IMR-90 (cell line): ENCODE measurements around the gene DBF4B. TPM values are rescaled to one million over a fixed set of nuclear protein-coding genes. Genes with fewer than 3 reads are reported as not detected.

ENCODE experiments used
- ATAC-seq: fragments of 200-7000 bp; cut with Tn5 transposase; 2 replicates; pipeline ENCODE4 v1.9.1; 2020; ENCODE audit warnings: low read depth, mild to moderate bottlenecking, moderate library complexity
- BruUV-seq: library from RNA; stranded (reverse); fragments of 400-500 nt; replicated peaks from 2 replicates; lab custom pipeline; 2021; lab: Mats Ljungman, UMichigan
- CTCF ChIA-PET: fragments of 300-600 bp; formaldehyde crosslinking; extraction: SDS; loops from one replicate; lab custom pipeline; 2021; ENCODE audit warnings: antibody characterized with exemption; lab: Yijun Ruan, JAX
- POLR2A ChIA-PET: fragments of 300-600 bp; sonication (Branson Sonifier 250); formaldehyde crosslinking; loops from one replicate; lab custom pipeline; 2022; ENCODE audit warnings: antibody characterized with exemption; ENCODE audit not compliant: unreplicated experiment; lab: Charles Lee
- DNase-seq: peaks from one replicate; pipeline ENCODE4 v3.0.0; 2013
- H2AFZ ChIP-seq: replicated peaks from 2 replicates; pipeline ENCODE3; 2013; ENCODE audit warnings: low read length, mild to moderate bottlenecking; ENCODE audit not compliant: poor library complexity
- H2AK5ac ChIP-seq: 2 replicates; pipeline ENCODE4 v1.6.1; 2013; ENCODE audit warnings: low read depth, low read length, inconsistent platforms
- H2AK9ac ChIP-seq: replicated peaks from 2 replicates; pipeline ENCODE3; 2013; ENCODE audit warnings: mild to moderate bottlenecking, low read depth, low read length, moderate library complexity; ENCODE audit not compliant: poor library complexity
- H2BK120ac ChIP-seq: 2 replicates; pipeline ENCODE4 v1.6.1; 2013; ENCODE audit warnings: low read depth, low read length, inconsistent platforms
- H2BK15ac ChIP-seq: 3 replicates; pipeline ENCODE4 v1.6.1; 2013; ENCODE audit warnings: low read depth, low read length, inconsistent platforms
- H2BK20ac ChIP-seq: 2 replicates; pipeline ENCODE4 v1.6.1; 2013; ENCODE audit warnings: low read depth, mild to moderate bottlenecking, inconsistent platforms, low read length, moderate library complexity
- H2BK5ac ChIP-seq: 2 replicates; pipeline ENCODE4 v1.6.1; 2013; ENCODE audit warnings: mild to moderate bottlenecking, low read depth, low read length, inconsistent platforms; ENCODE audit not compliant: poor library complexity, severe bottlenecking
- H3K14ac ChIP-seq: replicated peaks from 2 replicates; pipeline ENCODE4 v1.6.1; 2013; ENCODE audit warnings: low read depth, low read length, inconsistent platforms
- H3K18ac ChIP-seq: 2 replicates; pipeline ENCODE4 v1.6.1; 2013; ENCODE audit warnings: low read depth, low read length, control low read depth
- H3K23ac ChIP-seq: 2 replicates; pipeline ENCODE4 v1.6.1; 2013; ENCODE audit warnings: low read depth, low read length, inconsistent platforms
- H3K27ac ChIP-seq: 2 replicates; pipeline ENCODE4 v1.5.1; 2013; ENCODE audit warnings: mild to moderate bottlenecking, control low read depth, low read length; ENCODE audit not compliant: insufficient read depth
- H3K27me3 ChIP-seq: 2 replicates; pipeline ENCODE4 v1.6.1; 2013; ENCODE audit warnings: low read length; ENCODE audit not compliant: control insufficient read depth, insufficient read depth
- H3K36me3 ChIP-seq: 2 replicates; pipeline ENCODE4 v1.6.1; 2013; ENCODE audit warnings: low read length, mixed read lengths; ENCODE audit not compliant: control insufficient read depth, insufficient read depth
- H3K4ac ChIP-seq: 2 replicates; pipeline ENCODE4 v1.6.1; 2013; ENCODE audit warnings: low read depth, low read length, inconsistent platforms
- H3K4me1 ChIP-seq: 2 replicates; pipeline ENCODE4 v1.6.1; 2013; ENCODE audit warnings: low read length, mixed read lengths; ENCODE audit not compliant: control insufficient read depth, insufficient read depth
- H3K4me2 ChIP-seq: 2 replicates; pipeline ENCODE4 v1.6.1; 2013; ENCODE audit warnings: low read depth, mild to moderate bottlenecking, control low read depth, low read length, moderate library complexity
- H3K4me3 ChIP-seq: 2 replicates; pipeline ENCODE4 v1.5.1; 2013; ENCODE audit warnings: low read depth, mild to moderate bottlenecking, control low read depth, low read length, moderate library complexity; ENCODE audit not compliant: insufficient read depth
- H3K56ac ChIP-seq: 2 replicates; pipeline ENCODE4 v1.6.1; 2013; ENCODE audit warnings: low read length, inconsistent platforms; ENCODE audit not compliant: insufficient read depth; ENCODE audit errors: extremely low read depth
- H3K79me1 ChIP-seq, 2 experiments: 2 replicates each; pipeline ENCODE4 v1.6.1; 2013; ENCODE audit warnings: low read length in 2 of 2, inconsistent platforms in 1 of 2, low read depth in 1 of 2
- H3K9ac ChIP-seq: 2 replicates; pipeline ENCODE4 v1.6.1; 2013; ENCODE audit warnings: low read depth, low read length, control low read depth
- H3K9me1 ChIP-seq: 2 replicates; pipeline ENCODE4 v1.6.1; 2013; ENCODE audit warnings: low read length, inconsistent platforms; ENCODE audit not compliant: insufficient read depth
- H3K9me3 ChIP-seq: 2 replicates; pipeline ENCODE4 v1.6.1; 2013; ENCODE audit warnings: low read length; ENCODE audit not compliant: control insufficient read depth, insufficient read depth
- H4K20me1 ChIP-seq: 2 replicates; pipeline ENCODE4 v1.6.1; 2013; ENCODE audit warnings: low read length, inconsistent platforms; ENCODE audit not compliant: insufficient read depth
- H4K5ac ChIP-seq: 2 replicates; pipeline ENCODE4 v1.6.1; 2013; ENCODE audit warnings: mild to moderate bottlenecking, low read depth, low read length, control low read depth
- H4K8ac ChIP-seq, 2 experiments: 2 replicates each; pipeline ENCODE4 v1.6.1; 2013; ENCODE audit warnings: low read depth in 2 of 2, low read length in 2 of 2, control low read depth in 1 of 2, inconsistent platforms in 1 of 2
- H4K91ac ChIP-seq: 2 replicates; pipeline ENCODE4 v1.6.1; 2013; ENCODE audit warnings: low read depth, low read length, inconsistent platforms; ENCODE audit not compliant: insufficient read depth
- BHLHE40 ChIP-seq: fragments of 150-350 bp; IDR thresholded peaks from 2 replicates; pipeline ENCODE4 v1.6.1; 2016; ENCODE audit warnings: mild to moderate bottlenecking, low read depth, low read length
- CHD1 ChIP-seq: IDR thresholded peaks from 2 replicates; pipeline ENCODE4 v1.6.1; 2012; ENCODE audit warnings: low read depth, low read length, improper control_type of control experiment
- FOS ChIP-seq: fragments of 150-350 bp; IDR thresholded peaks from 2 replicates; pipeline ENCODE4 v1.6.1; 2016; ENCODE audit warnings: low read depth, low read length
- MAFK ChIP-seq: IDR thresholded peaks from 2 replicates; pipeline ENCODE4 v1.6.1; 2012; ENCODE audit warnings: low read depth, low read length, improper control_type of control experiment
- NFE2L2 ChIP-seq: fragments of 150-350 bp; IDR thresholded peaks from 2 replicates; pipeline ENCODE4 v1.6.1; 2016; ENCODE audit warnings: low read depth, mild to moderate bottlenecking, low read length
- RAD21 ChIP-seq: IDR thresholded peaks from 2 replicates; pipeline ENCODE4 v1.6.1; 2012; ENCODE audit warnings: low read length, improper control_type of control experiment
- RFX5 ChIP-seq: IDR thresholded peaks from 2 replicates; pipeline ENCODE4 v1.8.0; 2012; ENCODE audit warnings: low read depth, mild to moderate bottlenecking, low read length, moderate library complexity
- USF2 ChIP-seq: fragments of 150-350 bp; IDR thresholded peaks from 2 replicates; pipeline ENCODE4 v1.6.1; 2017; ENCODE audit warnings: mild to moderate bottlenecking, antibody characterized with exemption, low read length, low read depth
- WGBS, 2 experiments: methylation state at CpG; one replicate each; pipeline versions ENCODE4 v1.1.5 to v1.1.7; 2013; ENCODE audit warnings: missing lambda C conversion rate in 2 of 2; ENCODE audit not compliant: insufficient read length in 1 of 2; ENCODE audit errors: extremely low coverage in 2 of 2; 5-methylcytosine and 5-hydroxymethylcytosine counted together
- dilution Hi-C: fragments of 300-500 bp; cut with HindIII; formaldehyde crosslinking; loops from one replicate; pipeline ENCODE4 v1.14.3; 2018; ENCODE audit warnings: low sequenced_read_pairs; ENCODE audit not compliant: unreplicated experiment
- in situ Hi-C: fragments of 300-500 bp; cut with MboI; formaldehyde crosslinking; loops from 3 replicates; pipeline ENCODE4 v1.14.3; 2019; ENCODE audit warnings: low sequenced_read_pairs, inconsistent platforms, mixed read lengths
- intact Hi-C: fragments of 100-400 bp; cut with micrococcal nuclease; formaldehyde crosslinking; loops from 2 replicates; pipeline ENCODE4 v1.10.0; 2022
- polyA plus RNA-seq, 3 experiments: library from polyadenylated mRNA; depleted of rRNA; stranded (reverse); fragments of >200 nt; gene quantifications; 2 replicates each; pipeline ENCODE4 v1.2.3, GENCODE V29; 2012; ENCODE audit warnings: low replicate concordance in 1 of 3
- total RNA-seq: library from RNA; depleted of rRNA; stranded (reverse); fragments of >200 nt; gene quantifications from 2 replicates; pipeline ENCODE4 v1.2.3, GENCODE V29; 2012

The DBF4B gene
- total and polyA plus RNA-seq, 2 of the 4 experiments (the other 2 are of a cell fraction) = 3.6 to 10.2 TPM

DNA sequence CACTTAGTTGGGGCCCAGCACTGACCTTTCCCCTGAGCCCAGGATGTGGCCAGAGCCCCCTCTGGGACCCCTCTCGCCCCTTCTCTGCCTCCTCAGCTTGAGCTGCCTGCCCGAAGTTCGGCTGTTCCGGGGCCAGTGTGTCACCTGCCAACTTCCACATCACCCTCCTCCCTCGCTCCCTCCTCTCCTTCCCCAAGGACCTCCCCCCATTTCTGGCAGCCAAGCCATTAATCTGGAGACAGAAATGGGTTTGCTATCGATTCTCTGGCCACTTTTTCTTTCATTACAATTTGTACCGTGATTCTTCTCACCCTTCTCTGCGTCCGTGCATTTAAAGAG, 41.5 kb downstream of the DBF4B start:
- Histone ChIP-seq H2BK15ac (no peak overlapping the region), H3K9me3 (no peaks in the 10 kb centered on the region), H3K4ac (no peak overlapping the region), H2BK120ac (no peak overlapping the region), H4K20me1 (no peaks in the 10 kb centered on the region; the same call in 1 of the 2 replicates), H2AK9ac (no peak overlapping the region), H3K36me3 (peaks cover 9% of the 10 kb centered on the region; the same call in 1 of the 2 replicates), H3K23ac (no peak overlapping the region), H2BK5ac (no peak overlapping the region), H3K4me1 (no peaks in the 10 kb centered on the region), H3K4me3 (no peak overlapping the region), H3K9me1 (0 out of 2 replicates have a peak, but pooled peaks cover 4% of the 10 kb centered on the region), H3K27me3 (no peaks in the 10 kb centered on the region), H4K8ac (no peak overlapping the region), H3K56ac (no peak overlapping the region), H3K27ac (no peak overlapping the region), H3K9ac (no peak overlapping the region), H4K91ac (no peak overlapping the region), H2AK5ac (no peak overlapping the region), H3K14ac (no peak overlapping the region), H2AFZ (no peak overlapping the region), H3K18ac (no peak overlapping the region), H3K4me2 (no peak overlapping the region), H3K79me1 (no peaks in the 10 kb centered on the region), H4K5ac (no peak overlapping the region), H2BK20ac (no peak overlapping the region)
- CTCF ChIA-PET = no interaction called here
- ATAC-seq = no peak
- 61% methylated on average over 3 of the region's 9 CpGs; no CpG with 5 or more reads in 1 of the 2 experiments for WGBS, 2 experiments
- in situ Hi-C loops = no loop called here
- TF ChIP-seq MAFK (no peak), BHLHE40 (no peak), RAD21 (no peak), RFX5 (no peak), CHD1 (no peak), FOS (no peak), NFE2L2 (no peak), USF2 (no peak)
- no peak for DNase-seq
- POLR2A ChIA-PET = no interaction called here
- no TSS peak for BruUV-seq
- intact Hi-C loops = no loop called here
- dilution Hi-C loops = no loop called here
